ENCODE results near the gene HSPB9.

DNA sequence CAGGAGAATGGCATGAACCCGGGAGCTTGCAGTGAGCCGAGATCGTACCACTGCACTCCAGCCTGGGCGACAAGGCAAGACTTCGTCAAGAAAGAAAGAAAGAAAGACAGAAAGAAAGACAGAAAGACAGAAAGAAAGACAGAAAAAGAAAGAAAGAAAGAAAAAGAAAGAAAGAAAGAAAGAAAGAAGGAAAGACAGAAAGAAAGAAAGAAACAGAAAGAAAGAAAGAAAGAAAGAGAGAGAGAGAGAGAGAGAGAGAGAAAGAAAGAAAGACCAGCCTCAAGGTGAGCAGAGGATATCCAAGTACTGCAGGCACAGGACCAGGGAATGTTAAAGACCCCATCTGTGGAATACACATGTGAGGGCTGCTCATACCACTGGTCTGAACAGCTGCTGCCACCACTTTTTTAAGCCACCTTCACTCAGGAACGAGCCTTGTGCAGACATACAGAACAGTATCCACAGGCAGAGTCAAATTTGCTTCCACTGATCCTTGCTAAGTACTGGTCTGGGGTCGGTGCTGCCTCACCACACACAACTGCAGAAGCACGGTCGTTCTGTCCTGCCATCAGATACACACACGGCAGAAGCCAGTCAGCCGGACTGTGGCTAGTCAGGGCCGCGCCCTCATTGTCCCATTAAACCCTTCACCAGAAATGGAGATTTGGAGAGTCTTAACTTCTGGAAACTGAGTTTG lies 24.5 kb downstream of the HSPB9 start:
- no peak for TF ChIP-seq POLR2AphosphoS5 (IDR thresholded peaks at IDR 0.05)
- TF ChIP-seq, protein P1, sequence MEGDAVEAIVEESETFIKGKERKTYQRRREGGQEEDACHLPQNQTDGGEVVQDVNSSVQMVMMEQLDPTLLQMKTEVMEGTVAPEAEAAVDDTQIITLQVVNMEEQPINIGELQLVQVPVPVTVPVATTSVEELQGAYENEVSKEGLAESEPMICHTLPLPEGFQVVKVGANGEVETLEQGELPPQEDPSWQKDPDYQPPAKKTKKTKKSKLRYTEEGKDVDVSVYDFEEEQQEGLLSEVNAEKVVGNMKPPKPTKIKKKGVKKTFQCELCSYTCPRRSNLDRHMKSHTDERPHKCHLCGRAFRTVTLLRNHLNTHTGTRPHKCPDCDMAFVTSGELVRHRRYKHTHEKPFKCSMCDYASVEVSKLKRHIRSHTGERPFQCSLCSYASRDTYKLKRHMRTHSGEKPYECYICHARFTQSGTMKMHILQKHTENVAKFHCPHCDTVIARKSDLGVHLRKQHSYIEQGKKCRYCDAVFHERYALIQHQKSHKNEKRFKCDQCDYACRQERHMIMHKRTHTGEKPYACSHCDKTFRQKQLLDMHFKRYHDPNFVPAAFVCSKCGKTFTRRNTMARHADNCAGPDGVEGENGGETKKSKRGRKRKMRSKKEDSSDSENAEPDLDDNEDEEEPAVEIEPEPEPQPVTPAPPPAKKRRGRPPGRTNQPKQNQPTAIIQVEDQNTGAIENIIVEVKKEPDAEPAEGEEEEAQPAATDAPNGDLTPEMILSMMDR (IDR thresholded peaks at IDR 0.05) = no peak
